ENCODE data around the gene RAB37. TPM values are rescaled to one million over a fixed set of nuclear protein-coding genes. Genes with fewer than 3 reads are reported as not detected.

RAB37 gene
- total and polyA plus RNA-seq, 9 of the 15 experiments (the other 6 are each of a cell fraction or from before 2014, with no cell fraction given): 0.03 to 0.27 (median 0.11) TPM; not detected in 4

DNA sequence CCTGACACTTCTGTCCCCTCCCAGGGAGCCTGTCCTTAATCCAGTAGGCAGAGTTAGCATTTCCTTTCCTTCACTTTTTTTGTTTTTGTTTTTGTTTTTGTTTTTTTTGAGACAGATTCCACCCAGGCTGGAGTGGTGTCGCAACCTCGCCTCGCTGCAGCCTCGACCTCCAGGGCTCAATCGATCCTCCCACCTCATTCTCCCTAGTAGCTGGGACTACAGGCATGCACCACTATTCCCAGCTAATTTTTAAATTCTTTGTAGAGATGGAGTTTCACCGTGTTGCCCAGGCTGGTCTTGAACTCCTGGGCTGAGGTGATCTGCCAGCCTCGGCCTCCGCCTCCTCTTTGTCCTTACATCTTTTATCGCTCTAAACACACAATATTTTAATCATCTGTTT is 15.4 kb downstream of the RAB37 start:
- Histone ChIP-seq H3K27me3 (ENCODE audit: control insufficient read depth in 2 of 2, insufficient read depth in 2 of 2, low read length in 2 of 2) (no peaks in the 10 kb centered on the region), H3K9ac (ENCODE audit: insufficient read depth in 1 of 2, low read depth in 2 of 2, low read length in 2 of 2) (0 out of 4 replicates have a peak overlapping the region, but pooled peaks of 1 of the 2 experiments have one; percentile 5), H3K9me3 (replicated peaks; ENCODE audit: control insufficient read depth, insufficient read depth, low read depth, low read length) (no peaks in the 10 kb centered on the region), H4K20me1 (replicated peaks; ENCODE audit: control insufficient read depth, insufficient read depth, low read length) (peaks cover 15% of the 10 kb centered on the region; the same call in 1 of the 2 replicates), H2AFZ (ENCODE audit: low read depth, low read length) (no peak overlapping the region), H3K4me2 (ENCODE audit: insufficient read depth, low read length) (no peak overlapping the region), H3K27ac (ENCODE audit: extremely low read depth, low read depth, low read length) (no peak overlapping the region), H3K9me1 (ENCODE audit: control insufficient read depth, insufficient read depth, low read length) (peaks cover 7% of the 10 kb centered on the region), H3K4me1 (replicated peaks in 1 of 2; ENCODE audit: control insufficient read depth in 2 of 2, insufficient read depth in 2 of 2, low read length in 2 of 2) (peaks cover 28 to 60% of the 10 kb centered on the region in 2 experiments), H3K4me3 (no peak overlapping the region), H3K79me2 (ENCODE audit: control insufficient read depth, insufficient read depth, low read length) (peaks cover 74% of the 10 kb centered on the region), H3K36me3 (ENCODE audit: control insufficient read depth, insufficient read depth, low read length) (peaks cover 15% of the 10 kb centered on the region; the same call in 2 of the 3 replicates)
- CTCF ChIA-PET (ENCODE audit: low intra/inter-chr PET ratio): no interaction called here
- no peak for ATAC-seq
- in situ Hi-C loops (cut with MboI) (no loop called here), intact Hi-C loops (cut with micrococcal nuclease) (no loop called here)
- TF ChIP-seq ZSCAN29 (IDR thresholded peaks at IDR 0.05) (no peak), CEBPB (tag; IDR thresholded peaks at IDR 0.05) (peak; percentile 36; the same call in 1 of the 2 replicates)
- 87% methylated on average over 9 of the region's 9 CpGs for WGBS (ENCODE audit: insufficient coverage, low coverage, missing lambda C conversion rate)
- BruUV-seq (replicated peaks): no TSS peak
- FAIRE-seq: no peak
- DNase-seq (ENCODE audit: extremely low read depth in 1 of 4, low spot score in 3 of 4): no peak
- POLR2A ChIA-PET: interaction anchor here (0.6 kb wide), 1 partner anchor 230 kb away, joined by 4 read pairs; no protein-coding TSS in a partner anchor

DNA sequence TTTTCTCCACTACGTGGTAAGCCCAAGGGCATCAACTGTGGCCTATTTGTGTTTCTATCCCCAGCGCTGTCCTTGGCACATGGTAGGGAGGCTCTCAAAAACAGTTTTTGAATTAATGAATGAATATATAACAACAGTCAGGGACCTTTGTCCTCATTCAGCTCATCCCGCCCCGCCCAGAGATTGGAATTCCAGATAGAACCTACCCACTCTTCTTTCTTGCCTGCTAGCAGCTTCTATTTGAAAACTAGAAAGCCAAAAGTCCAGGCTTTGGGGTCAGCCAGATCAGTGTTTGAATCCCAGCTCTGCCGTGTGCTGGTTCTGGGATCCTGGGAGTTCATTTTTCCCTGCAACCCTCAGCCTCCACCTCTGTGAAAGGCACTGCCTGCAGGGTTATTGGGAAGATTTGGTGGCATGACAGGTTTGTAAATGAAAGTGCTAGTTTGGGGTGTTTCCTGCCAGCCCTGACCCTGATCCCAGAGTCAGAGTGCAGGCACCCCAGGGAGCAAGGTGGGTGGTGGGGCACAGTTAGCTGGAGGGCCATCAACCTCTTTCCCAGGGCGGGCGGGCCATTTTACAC is 15.9 kb downstream of the RAB37 start:
- no peak overlapping the region for H3K4me3 ChIP-seq
- no peak overlapping the region for H2AFZ ChIP-seq (ENCODE audit: low read depth, low read length)
- in situ Hi-C loops (cut with MboI): no loop called here
- peaks cover 15% of the 10 kb centered on the region; the same call in 2 of the 3 replicates for H3K36me3 ChIP-seq (ENCODE audit: control insufficient read depth, insufficient read depth, low read length)
- WGBS (ENCODE audit: insufficient coverage, low coverage, missing lambda C conversion rate): 90% methylated on average over 7 of the region's 7 CpGs
- FAIRE-seq: no peak
- no peaks in the 10 kb centered on the region for H3K9me3 ChIP-seq (replicated peaks; ENCODE audit: control insufficient read depth, insufficient read depth, low read depth, low read length)
- peaks cover 24 to 60% of the 10 kb centered on the region in 2 experiments; a peak in 4 of 5 replicates for H3K4me1 ChIP-seq (replicated peaks in 1 of 2; ENCODE audit: control insufficient read depth in 2 of 2, insufficient read depth in 2 of 2, low read length in 2 of 2)
- no peak for DNase-seq (ENCODE audit: extremely low read depth in 1 of 4, low spot score in 3 of 4)
- ChIA-PET CTCF (ENCODE audit: low intra/inter-chr PET ratio) (no interaction called here), POLR2A (interaction anchor here (0.6 to 0.8 kb wide), 3 partner anchors 18 to 230 kb away, joined by 3 to 4 read pairs (median 3); no protein-coding TSS in a partner anchor)
- peaks cover 79% of the 10 kb centered on the region for H3K79me2 ChIP-seq (ENCODE audit: control insufficient read depth, insufficient read depth, low read length)
- H3K27me3 ChIP-seq (ENCODE audit: control insufficient read depth in 2 of 2, insufficient read depth in 2 of 2, low read length in 2 of 2): no peaks in the 10 kb centered on the region
- no peak overlapping the region for H3K4me2 ChIP-seq (ENCODE audit: insufficient read depth, low read length)
- peaks cover 7% of the 10 kb centered on the region for H3K9me1 ChIP-seq (ENCODE audit: control insufficient read depth, insufficient read depth, low read length)
- H3K9ac ChIP-seq (ENCODE audit: insufficient read depth in 1 of 2, low read depth in 2 of 2, low read length in 2 of 2): no peak overlapping the region
- ATAC-seq: no peak
- H3K27ac ChIP-seq (ENCODE audit: extremely low read depth, low read depth, low read length): no peak overlapping the region
- H4K20me1 ChIP-seq (replicated peaks; ENCODE audit: control insufficient read depth, insufficient read depth, low read length): peaks cover 15% of the 10 kb centered on the region; the same call in 1 of the 2 replicates
- 0 out of 2 replicates have a peak, but pooled peaks have one; percentile 47 for TF ChIP-seq ZNF24 (IDR thresholded peaks at IDR 0.05)
- TF ChIP-seq, protein P1, sequence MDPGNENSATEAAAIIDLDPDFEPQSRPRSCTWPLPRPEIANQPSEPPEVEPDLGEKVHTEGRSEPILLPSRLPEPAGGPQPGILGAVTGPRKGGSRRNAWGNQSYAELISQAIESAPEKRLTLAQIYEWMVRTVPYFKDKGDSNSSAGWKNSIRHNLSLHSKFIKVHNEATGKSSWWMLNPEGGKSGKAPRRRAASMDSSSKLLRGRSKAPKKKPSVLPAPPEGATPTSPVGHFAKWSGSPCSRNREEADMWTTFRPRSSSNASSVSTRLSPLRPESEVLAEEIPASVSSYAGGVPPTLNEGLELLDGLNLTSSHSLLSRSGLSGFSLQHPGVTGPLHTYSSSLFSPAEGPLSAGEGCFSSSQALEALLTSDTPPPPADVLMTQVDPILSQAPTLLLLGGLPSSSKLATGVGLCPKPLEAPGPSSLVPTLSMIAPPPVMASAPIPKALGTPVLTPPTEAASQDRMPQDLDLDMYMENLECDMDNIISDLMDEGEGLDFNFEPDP (CRISPR knock-in tag; IDR thresholded peaks at IDR 0.05): no peak
- intact Hi-C loops (cut with micrococcal nuclease): no loop called here
- BruUV-seq (replicated peaks): no TSS peak

All from K562 (cell line).